T-cell (primary cell): ENCODE data around the gene SP140L. TPM values are rescaled to one million over a fixed set of nuclear protein-coding genes. Genes with fewer than 3 reads are reported as not detected.

Source experiments
- ATAC-seq, 4 experiments: fragments of 200-7000 bp in 3 of 4; fragments of 150-1000 bp in 1 of 4; cut with Tn5 transposase; replicated peaks in 1 of 4; 1 replicate in 3 of 4; 2 replicates in 1 of 4; pipeline ENCODE4 v1.10.0; 2021; ENCODE audit warnings: moderate library complexity in 3 of 4, mild to moderate bottlenecking in 2 of 4, moderate number of reproducible peaks in 1 of 4
- CTCF ChIA-PET, 2 donors: fragments of 300-600 bp; sonication (Branson Sonifier 250); formaldehyde crosslinking; loops; one replicate each; lab custom pipeline; 2022; ENCODE audit warnings: antibody characterized with exemption in 2 of 2; lab: Charles Lee
- POLR2A ChIA-PET, 2 donors: fragments of 300-600 bp; sonication (Branson Sonifier 250); formaldehyde crosslinking; loops; one replicate each; lab custom pipeline; 2022; ENCODE audit warnings: antibody characterized with exemption in 2 of 2; lab: Charles Lee
- DNase-seq, 35 experiments: peaks; one replicate each; pipeline versions ENCODE4 v3.0.0 to v3.0.0-alpha.2; 2013 to 2023
- H3K27ac ChIP-seq: one replicate; pipeline ENCODE4 v1.5.1; 2013; ENCODE audit warnings: low read length
- H3K27me3 ChIP-seq, 2 experiments: replicated peaks in 1 of 2; 1 replicate in 1 of 2; 2 replicates in 1 of 2; pipeline versions ENCODE4 v1.6.1 to v1.7.0; 2013; ENCODE audit warnings: low read length in 1 of 2, mixed read lengths in 1 of 2; ENCODE audit not compliant: control insufficient read depth in 2 of 2, insufficient read depth in 2 of 2; ENCODE audit errors: extremely low read depth in 1 of 2
- H3K36me3 ChIP-seq, 2 donors: 1 replicate in 1 of 2; 2 replicates in 1 of 2; pipeline versions ENCODE4 v1.6.1 to v1.7.0; 2013; ENCODE audit warnings: low read length in 1 of 2; ENCODE audit not compliant: control insufficient read depth in 2 of 2, insufficient read depth in 1 of 2; ENCODE audit errors: extremely low read depth in 1 of 2
- H3K4me1 ChIP-seq, 2 experiments: 1 replicate in 1 of 2; 2 replicates in 1 of 2; pipeline versions ENCODE4 v1.6.1 to v1.7.0; 2013; ENCODE audit warnings: low read length in 2 of 2, mixed read lengths in 1 of 2; ENCODE audit not compliant: insufficient read depth in 2 of 2, control insufficient read depth in 1 of 2; ENCODE audit errors: extremely low read depth in 1 of 2
- H3K4me3 ChIP-seq, 2 donors: 1 replicate in 1 of 2; 2 replicates in 1 of 2; pipeline versions ENCODE4 v1.5.1 to v1.7.0; 2013; ENCODE audit warnings: mild to moderate bottlenecking in 2 of 2, low read length in 1 of 2, moderate library complexity in 1 of 2; ENCODE audit not compliant: control insufficient read depth in 1 of 2; ENCODE audit errors: extremely low read depth in 1 of 2
- H3K9me3 ChIP-seq: 2 replicates; pipeline ENCODE4 v1.7.0; 2013
- H3K27ac Mint-ChIP-seq, 2 donors: one replicate each; pipeline ENCODE4 v1.8.0; 2020 to 2021; ENCODE audit warnings: mild to moderate bottlenecking in 2 of 2, mixed read lengths in 2 of 2
- H3K27me3 Mint-ChIP-seq, 2 donors: one replicate each; pipeline ENCODE4 v1.8.0; 2021 to 2022; ENCODE audit warnings: mixed read lengths in 2 of 2
- H3K36me3 Mint-ChIP-seq: one replicate; pipeline ENCODE4 v1.8.0; 2021; ENCODE audit warnings: mixed read lengths
- H3K4me1 Mint-ChIP-seq, 3 donors: one replicate each; pipeline ENCODE4 v1.8.0; 2020 to 2022; ENCODE audit warnings: mixed read lengths in 3 of 3, mild to moderate bottlenecking in 1 of 3
- H3K4me3 Mint-ChIP-seq, 3 donors: one replicate each; pipeline ENCODE4 v1.8.0; 2020 to 2022; ENCODE audit warnings: mild to moderate bottlenecking in 3 of 3, mixed read lengths in 3 of 3, moderate library complexity in 3 of 3
- H3K9me3 Mint-ChIP-seq, 3 donors: one replicate each; pipeline ENCODE4 v1.8.0; 2020 to 2022; ENCODE audit warnings: mixed read lengths in 3 of 3
- WGBS: methylation state at CpG from one replicate; pipeline ENCODE4 v1.1.5; 2013; ENCODE audit warnings: missing lambda C conversion rate; ENCODE audit not compliant: insufficient coverage; 5-methylcytosine and 5-hydroxymethylcytosine counted together
- total RNA-seq, 35 experiments: library from RNA in 6 of 35; stranded (reverse) in 6 of 35; fragments of 120-200 nt in 1 of 35; gene quantifications; one replicate each; pipeline versions ENCODE4 v1.2.1 to v1.2.4 and lab custom pipeline; 2013 to 2026

SP140L gene
- total RNA-seq, 5 donors from 2014 or later (not counting 1 experiment from before 2014, with no cell fraction given) = 80.8 to 104 (median 82.0) TPM

DNA sequence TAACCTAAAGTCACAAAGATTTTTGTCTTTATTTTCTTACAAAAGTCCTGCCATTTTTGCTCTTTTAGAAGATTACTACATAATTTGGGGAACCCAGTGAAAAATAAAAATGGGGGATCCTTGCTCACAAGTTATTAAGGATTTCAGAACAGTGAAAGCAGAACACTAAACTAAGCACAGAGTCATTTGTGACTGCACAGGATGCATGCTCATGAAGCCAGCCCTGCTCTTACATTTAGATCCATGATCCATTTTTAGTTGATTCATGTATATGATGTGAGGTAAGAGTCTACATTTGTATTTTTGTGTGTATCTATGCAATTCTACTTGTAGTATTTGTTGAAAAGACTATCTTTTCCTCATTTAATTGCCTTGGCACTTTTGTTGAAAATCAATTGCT, 21.8 kb downstream of the SP140L start:
- H3K27me3 ChIP-seq = no peaks in the 10 kb centered on the region
- peaks cover 15 to 31% (median 23%) of the 10 kb centered on the region in 3 donors for H3K9me3 Mint-ChIP-seq
- H3K4me3 Mint-ChIP-seq = peak overlapping the region; percentile 21 to 44 (median 42)
- ChIA-PET POLR2A (no interaction called here), CTCF (no interaction called here)
- peak overlapping the region; percentile 86 to 91 for H3K27ac Mint-ChIP-seq
- H3K36me3 Mint-ChIP-seq = peaks cover 59% of the 10 kb centered on the region
- no peaks in the 10 kb centered on the region for H3K27me3 Mint-ChIP-seq
- H3K4me3 ChIP-seq = no peak overlapping the region
- ATAC-seq (peak in 2 of 4 experiments; percentile 48 to 64), DNase-seq (no peak)
- H3K4me1 Mint-ChIP-seq = peaks cover 66 to 76% (median 72%) of the 10 kb centered on the region in 3 donors
- no peak overlapping the region for H3K27ac ChIP-seq
- peaks cover 16% of the 10 kb centered on the region for H3K9me3 ChIP-seq
- H3K36me3 ChIP-seq = peaks cover 10 to 18% of the 10 kb centered on the region in 2 donors
- peaks cover 8 to 12% of the 10 kb centered on the region in 2 experiments for H3K4me1 ChIP-seq

DNA sequence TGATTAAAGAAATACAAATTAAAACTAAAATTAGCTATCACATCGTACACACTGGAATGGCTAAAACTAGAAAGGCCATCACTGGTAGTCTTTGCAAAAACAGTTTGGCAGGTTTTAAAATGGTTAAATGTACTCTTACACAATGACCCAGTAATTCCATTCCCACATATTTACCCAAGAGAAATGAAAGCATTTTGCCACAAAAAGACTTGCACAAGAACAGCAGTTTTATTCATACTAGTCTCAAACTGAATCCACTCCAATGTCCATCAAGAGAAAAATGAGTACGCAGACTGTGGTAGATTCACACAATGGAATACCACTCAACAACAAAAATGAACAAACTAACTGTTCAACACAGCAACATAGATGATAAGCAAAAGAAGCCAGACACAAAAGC, 29.1 kb downstream of the SP140L start:
- Histone ChIP-seq H3K27me3 (no peaks in the 10 kb centered on the region), H3K4me1 (no peaks in the 10 kb centered on the region), H3K4me3 (no peak overlapping the region), H3K27ac (no peak overlapping the region), H3K36me3 (peaks cover 2 to 33% of the 10 kb centered on the region in 2 donors), H3K9me3 (no peaks in the 10 kb centered on the region)
- Mint-ChIP-seq H3K9me3 (peaks cover 0 to 3% (median 0%) of the 10 kb centered on the region in 3 donors), H3K4me3 (no peak overlapping the region), H3K27me3 (no peaks in the 10 kb centered on the region), H3K4me1 (peaks cover 25 to 33% (median 30%) of the 10 kb centered on the region in 3 donors), H3K27ac (no peak overlapping the region), H3K36me3 (peaks cover 62% of the 10 kb centered on the region)
- ChIA-PET CTCF (no interaction called here), POLR2A (no interaction called here)
- ATAC-seq (no peak), DNase-seq (no peak)
- WGBS = no CpG with 5 or more reads among the region's 2 CpGs

DNA sequence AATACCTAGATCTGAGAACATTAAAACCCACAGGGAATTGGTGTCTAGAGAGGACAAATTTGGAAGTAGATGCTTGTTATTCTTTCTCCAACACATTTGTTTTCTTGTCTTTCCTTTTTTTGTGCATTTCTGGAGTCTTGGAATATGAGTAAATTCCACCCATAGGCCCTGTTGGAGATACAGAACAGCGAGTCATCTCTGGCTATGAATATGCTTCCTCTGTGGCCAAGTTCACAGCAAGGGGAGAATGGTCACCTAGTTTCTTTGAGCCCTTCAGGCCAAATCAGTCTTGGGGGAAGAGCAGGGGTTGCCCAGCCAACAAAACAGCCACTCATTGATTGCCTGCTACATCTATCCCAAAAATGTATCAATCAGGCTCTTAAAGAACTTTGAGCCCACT, 31.3 kb downstream of the SP140L start:
- Histone ChIP-seq H3K9me3 (no peaks in the 10 kb centered on the region), H3K4me1 (peaks cover 13% of the 10 kb centered on the region in 2 experiments), H3K27me3 (no peaks in the 10 kb centered on the region), H3K4me3 (no peak overlapping the region), H3K27ac (no peak overlapping the region), H3K36me3 (peaks cover 3 to 48% of the 10 kb centered on the region in 2 donors)
- CTCF ChIA-PET = no interaction called here
- no peak overlapping the region for H3K4me3 Mint-ChIP-seq
- H3K4me1 Mint-ChIP-seq = peaks cover 36 to 42% (median 38%) of the 10 kb centered on the region in 3 donors
- WGBS = no CpG with 5 or more reads among the region's 1 CpG
- ATAC-seq = no peak
- DNase-seq = no peak
- peaks cover 70% of the 10 kb centered on the region for H3K36me3 Mint-ChIP-seq
- H3K9me3 Mint-ChIP-seq = peaks cover 0 to 3% (median 0%) of the 10 kb centered on the region in 3 donors
- no peak overlapping the region for H3K27ac Mint-ChIP-seq
- POLR2A ChIA-PET = no interaction called here
- H3K27me3 Mint-ChIP-seq = no peaks in the 10 kb centered on the region

DNA sequence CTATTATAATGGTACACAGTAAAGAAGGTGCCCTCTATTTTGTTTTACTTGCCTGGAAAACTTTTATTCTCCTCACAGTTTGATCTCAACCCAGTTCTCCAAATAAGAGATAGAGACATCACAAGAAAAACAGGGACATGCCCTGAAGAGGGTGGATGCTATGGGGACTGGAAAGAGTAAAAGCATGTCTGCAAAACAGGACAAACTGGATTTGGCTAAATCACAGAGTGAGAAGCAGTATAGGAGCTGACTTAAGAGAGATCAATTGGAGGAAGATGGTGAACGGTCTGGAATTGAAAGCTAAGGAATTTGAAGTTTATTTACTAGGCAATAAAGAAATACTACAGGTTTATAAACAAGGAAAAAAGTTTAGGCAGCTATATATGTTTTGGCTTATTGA, 33.0 kb downstream of the SP140L start:
- H3K27ac ChIP-seq = peak overlapping the region; percentile 14
- H3K27me3 Mint-ChIP-seq = no peaks in the 10 kb centered on the region
- WGBS = no CpG with 5 or more reads among the region's 1 CpG
- peaks cover 13% of the 10 kb centered on the region in 2 experiments for H3K4me1 ChIP-seq
- H3K36me3 Mint-ChIP-seq = peaks cover 83% of the 10 kb centered on the region
- peaks cover 3 to 55% of the 10 kb centered on the region in 2 donors for H3K36me3 ChIP-seq
- H3K27ac Mint-ChIP-seq = peak overlapping the region in 1 of 2 donors; percentile 29
- no peaks in the 10 kb centered on the region for H3K27me3 ChIP-seq
- no peak overlapping the region for H3K4me3 Mint-ChIP-seq
- ChIA-PET POLR2A (no interaction called here), CTCF (interaction anchor here in 1 of 2 donors (0.7 kb wide), 1 partner anchor 145 kb away, joined by 3 read pairs; no protein-coding TSS in a partner anchor)
- H3K4me1 Mint-ChIP-seq = peaks cover 39 to 46% (median 41%) of the 10 kb centered on the region in 3 donors
- ATAC-seq = no peak
- peaks cover 0 to 3% (median under 1%) of the 10 kb centered on the region in 3 donors for H3K9me3 Mint-ChIP-seq
- no peaks in the 10 kb centered on the region for H3K9me3 ChIP-seq
- no peak for DNase-seq
- no peak overlapping the region for H3K4me3 ChIP-seq

DNA sequence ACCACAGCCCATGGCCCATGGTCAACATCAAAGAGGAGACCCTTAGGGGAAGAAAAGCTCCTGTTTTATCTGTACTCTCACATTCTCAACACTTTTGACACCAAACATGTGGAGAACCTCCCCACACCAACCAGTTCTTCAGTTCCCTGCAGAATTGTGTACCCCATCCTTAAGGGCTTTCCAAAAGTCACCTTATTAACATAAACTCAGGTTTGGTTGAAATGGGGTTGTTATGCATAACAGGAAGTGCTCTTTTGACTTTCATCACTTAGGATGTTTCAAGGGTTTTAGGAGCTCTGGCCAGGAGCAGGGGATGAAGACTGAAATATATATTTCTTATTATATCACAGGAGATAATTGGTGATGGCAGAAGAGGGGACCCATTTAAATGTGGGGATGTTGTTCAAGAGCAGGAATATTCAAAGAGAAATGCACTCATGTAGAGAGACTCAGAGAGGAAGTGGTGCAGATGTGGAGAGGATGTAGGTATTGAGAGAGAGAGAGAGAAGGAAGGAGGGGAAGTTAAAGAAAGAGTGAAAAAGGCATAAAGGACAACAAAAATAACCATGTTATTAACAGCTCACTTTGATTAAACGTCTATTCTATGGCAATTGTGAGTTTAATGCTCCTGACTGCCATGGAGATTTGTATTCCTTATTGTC, 35.2 kb downstream of the SP140L start:
- DNase-seq (no peak), ATAC-seq (peak in 3 of 4 experiments; percentile 62 to 83 (median 77))
- H3K4me3 ChIP-seq = no peak overlapping the region
- H3K27ac Mint-ChIP-seq = peak overlapping the region; percentile 77 to 78
- H3K4me3 Mint-ChIP-seq = peak overlapping the region in 1 of 3 donors; percentile 22
- H3K27me3 Mint-ChIP-seq = no peaks in the 10 kb centered on the region
- H3K9me3 ChIP-seq = no peaks in the 10 kb centered on the region
- H3K36me3 Mint-ChIP-seq = peaks cover 85% of the 10 kb centered on the region
- H3K27ac ChIP-seq = peak overlapping the region; percentile 61
- peaks cover 0 to 4% (median 3%) of the 10 kb centered on the region in 3 donors for H3K9me3 Mint-ChIP-seq
- H3K4me1 ChIP-seq = peaks cover 13 to 14% of the 10 kb centered on the region in 2 experiments
- ChIA-PET CTCF (interaction anchor here in 1 of 2 donors (0.6 kb wide), 1 partner anchor 202 kb away, joined by 4 read pairs; no protein-coding TSS in a partner anchor), POLR2A (interaction anchor here in 1 of 2 donors (0.6 kb wide), 1 partner anchor 98 kb away, joined by 3 read pairs; no protein-coding TSS in a partner anchor)
- WGBS = no CpG with 5 or more reads among the region's 1 CpG
- H3K36me3 ChIP-seq = peaks cover 3 to 55% of the 10 kb centered on the region in 2 donors
- H3K4me1 Mint-ChIP-seq = peaks cover 46 to 52% (median 51%) of the 10 kb centered on the region in 3 donors
- no peaks in the 10 kb centered on the region for H3K27me3 ChIP-seq

DNA sequence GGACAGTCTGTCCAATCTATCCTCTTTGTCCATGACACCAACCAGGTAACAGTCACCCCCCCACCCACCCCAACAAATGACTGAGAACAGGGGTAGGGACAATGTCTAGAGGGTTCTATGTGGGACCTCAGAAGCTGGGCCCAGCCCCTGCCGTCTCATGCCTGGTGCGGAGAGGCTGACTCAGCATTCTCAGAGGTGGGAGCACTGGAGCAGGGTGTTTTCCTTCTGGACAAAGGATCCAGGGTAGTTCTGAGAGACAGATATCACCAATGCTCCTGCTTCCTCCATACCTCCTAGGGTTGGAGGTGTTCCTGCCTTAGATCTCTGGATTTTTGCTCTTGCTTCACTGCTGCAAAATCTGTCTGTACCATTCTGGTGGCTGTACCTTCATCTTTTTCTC, 55.1 kb downstream of the SP140L start:
- Mint-ChIP-seq H3K27me3 (no peaks in the 10 kb centered on the region), H3K36me3 (peaks cover 68% of the 10 kb centered on the region), H3K9me3 (no peaks in the 10 kb centered on the region), H3K4me3 (no peak overlapping the region), H3K4me1 (peaks cover 15 to 20% (median 19%) of the 10 kb centered on the region in 3 donors), H3K27ac (peak overlapping the region in 1 of 2 donors; percentile 58)
- POLR2A ChIA-PET = no interaction called here
- Histone ChIP-seq H3K9me3 (no peaks in the 10 kb centered on the region), H3K4me3 (no peak overlapping the region), H3K36me3 (peaks cover 5 to 54% of the 10 kb centered on the region in 2 donors), H3K4me1 (no peaks in the 10 kb centered on the region), H3K27ac (no peak overlapping the region), H3K27me3 (no peaks in the 10 kb centered on the region)
- ATAC-seq (no peak), DNase-seq (no peak)
- CTCF ChIA-PET = no interaction called here
- 100% methylated on average over 2 of the region's 2 CpGs for WGBS
